ENCODE measurements around the gene NUDT19.
"Not testable (repeated sequence)": the region's sequence is repeated elsewhere in the genome, so short reads cannot be mapped to it uniquely, and the experiment has no call there.

NUDT19 gene

GRCh38 chr19:32719611-32720059 lies 28.0 kb downstream of the NUDT19 start, which contains the start of gene TDRD12:
TDRD12 (plus strand) TSS chr19:32719767; CDS start chr19:32720073, 306 bp downstream.
- DNase-seq (ENCODE audit: insufficient read length, low spot score) (no peak), FAIRE-seq (no peak)
- TF ChIP-seq CTCF (IDR thresholded peaks at IDR 0.05; ENCODE audit: insufficient read depth, missing control alignments) = no peak

- no peak for TF ChIP-seq CTCF (IDR thresholded peaks at IDR 0.05; ENCODE audit: insufficient read depth, missing control alignments)
- no peak for DNase-seq (ENCODE audit: insufficient read length, low spot score)
- FAIRE-seq = no peak
Measured at GRCh38 chr19:32720216-32720935, 28.8 kb downstream of the NUDT19 start.

GRCh38 chr19:32720936-32721250 lies 29.3 kb downstream of the NUDT19 start:
- FAIRE-seq = no peak
- TF ChIP-seq CTCF (IDR thresholded peaks at IDR 0.05; ENCODE audit: insufficient read depth, missing control alignments) = no peak
- no peak for DNase-seq (ENCODE audit: insufficient read length, low spot score)

GRCh38 chr19:32735936-32736335 lies 44.3 kb downstream of the NUDT19 start:
- DNase-seq (ENCODE audit: insufficient read length, low spot score) (no peak), FAIRE-seq (no peak)
- no peak for TF ChIP-seq CTCF (IDR thresholded peaks at IDR 0.05; ENCODE audit: insufficient read depth, missing control alignments)

GRCh38 chr19:32743021-32743420 lies 51.4 kb downstream of the NUDT19 start:
- FAIRE-seq (no peak), DNase-seq (ENCODE audit: insufficient read length, low spot score) (no peak)
- no peak for TF ChIP-seq CTCF (IDR thresholded peaks at IDR 0.05; ENCODE audit: insufficient read depth, missing control alignments)

GRCh38 chr19:32743447-32743846 lies 51.8 kb downstream of the NUDT19 start:
- DNase-seq (ENCODE audit: insufficient read length, low spot score) (no peak), FAIRE-seq (no peak)
- TF ChIP-seq CTCF (IDR thresholded peaks at IDR 0.05; ENCODE audit: insufficient read depth, missing control alignments) = no peak

GRCh38 chr19:32744555-32745325 lies 53.1 kb downstream of the NUDT19 start:
- TF ChIP-seq CTCF (IDR thresholded peaks at IDR 0.05; ENCODE audit: insufficient read depth, missing control alignments) = no peak
- no peak for FAIRE-seq
- DNase-seq (ENCODE audit: insufficient read length, low spot score) = no peak

- not testable (repeated sequence) for FAIRE-seq; DNase-seq (ENCODE audit: insufficient read length, low spot score)
Measured at GRCh38 chr19:32745594-32746251, 54.1 kb downstream of the NUDT19 start.

GRCh38 chr19:32746631-32747196 lies 55.1 kb downstream of the NUDT19 start:
- not testable (repeated sequence) for FAIRE-seq; DNase-seq (ENCODE audit: insufficient read length, low spot score)

All from D721Med (cell line).